Measurements from ENCODE around the gene RHCG.
"Not testable (repeated sequence)": the region's sequence is repeated elsewhere in the genome, so short reads cannot be mapped to it uniquely, and the experiment has no call there.

Gene RHCG

DNA sequence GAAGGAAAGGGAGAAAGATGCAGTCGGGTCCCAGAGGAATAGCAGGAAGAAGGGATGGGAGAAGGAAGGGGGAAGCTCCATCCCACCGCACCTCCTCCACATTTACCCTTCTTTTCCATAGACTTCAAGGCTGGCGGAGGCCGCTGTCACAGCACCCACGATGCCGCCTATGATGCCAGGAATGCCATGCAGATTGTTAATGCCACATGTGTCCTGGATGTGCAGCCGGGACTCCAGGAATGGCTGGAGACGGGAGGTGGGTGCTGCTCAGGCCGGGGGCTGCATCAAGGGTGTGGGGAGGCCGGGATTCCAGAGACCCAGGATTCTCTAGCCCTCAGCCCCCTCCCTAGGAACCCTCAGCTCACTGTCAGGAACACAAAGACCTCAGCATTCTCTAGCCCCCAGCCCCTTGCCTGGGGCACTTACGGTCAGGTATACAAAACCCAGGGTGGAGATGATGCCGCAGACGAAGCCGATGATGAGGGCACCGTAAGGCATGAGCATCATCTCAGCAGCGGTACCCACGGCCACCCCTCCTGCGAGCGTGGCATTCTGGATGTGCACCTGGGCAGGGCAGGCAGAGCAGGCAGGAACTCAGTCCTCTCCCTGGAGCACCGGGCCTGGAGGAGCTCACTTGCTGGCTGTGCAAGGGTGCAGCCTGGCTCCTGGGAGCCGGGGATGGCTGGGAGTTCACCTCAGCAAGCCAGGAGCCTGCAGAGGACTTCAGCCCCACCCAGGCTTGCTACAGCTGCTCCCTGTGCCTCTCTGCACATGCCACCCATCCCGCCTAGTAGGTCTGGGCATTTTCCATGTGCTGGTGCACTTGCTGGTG is 18.8 kb downstream of the RHCG start:
- no peak for DNase-seq (ENCODE audit: low read depth)

DNA sequence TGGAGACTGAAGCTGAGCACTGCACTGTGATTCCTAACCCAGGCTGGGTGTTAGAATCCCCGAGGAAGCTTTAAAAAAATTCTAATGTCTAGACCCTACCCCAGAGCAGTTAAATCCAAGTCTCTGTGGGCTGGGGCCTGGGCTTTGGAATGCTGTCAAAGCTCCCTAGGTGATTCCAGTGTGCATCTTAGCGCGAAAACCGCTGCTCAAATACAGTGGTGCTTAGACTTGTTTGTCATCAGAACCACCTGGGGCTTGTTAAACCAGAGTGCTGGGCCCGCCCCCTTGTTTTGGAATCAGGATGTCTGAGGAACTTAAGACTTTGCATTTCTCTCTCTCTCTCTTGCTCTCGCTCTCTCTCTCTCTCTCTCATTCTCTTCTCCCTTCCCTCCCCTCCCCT is 20.7 kb downstream of the RHCG start:
- no peak for DNase-seq (ENCODE audit: low read depth)

DNA sequence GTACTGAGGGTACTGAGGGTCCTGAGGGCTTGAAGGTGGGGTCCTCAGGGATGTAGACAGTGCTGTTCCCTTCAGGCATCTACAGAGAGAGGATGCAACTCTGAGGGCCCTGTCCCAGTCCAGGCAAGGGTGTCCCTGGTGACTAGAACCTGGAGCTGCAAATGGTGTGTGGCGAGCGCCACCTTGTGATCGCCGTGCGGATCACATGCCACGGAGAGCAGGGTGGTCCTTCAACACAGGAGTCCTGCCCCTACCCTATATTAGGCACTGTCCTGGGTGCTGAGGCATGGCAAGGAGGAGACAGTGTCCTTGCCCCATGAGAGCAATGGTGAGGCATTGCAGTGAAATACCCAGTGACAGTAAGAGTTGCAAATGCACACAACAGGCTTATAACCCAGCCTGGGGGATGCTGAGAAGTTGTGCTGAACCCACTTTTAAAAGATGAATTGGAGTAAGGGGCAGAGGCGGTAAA is 23.6 kb downstream of the RHCG start:
- DNase-seq (ENCODE audit: low read depth) = no peak

DNA sequence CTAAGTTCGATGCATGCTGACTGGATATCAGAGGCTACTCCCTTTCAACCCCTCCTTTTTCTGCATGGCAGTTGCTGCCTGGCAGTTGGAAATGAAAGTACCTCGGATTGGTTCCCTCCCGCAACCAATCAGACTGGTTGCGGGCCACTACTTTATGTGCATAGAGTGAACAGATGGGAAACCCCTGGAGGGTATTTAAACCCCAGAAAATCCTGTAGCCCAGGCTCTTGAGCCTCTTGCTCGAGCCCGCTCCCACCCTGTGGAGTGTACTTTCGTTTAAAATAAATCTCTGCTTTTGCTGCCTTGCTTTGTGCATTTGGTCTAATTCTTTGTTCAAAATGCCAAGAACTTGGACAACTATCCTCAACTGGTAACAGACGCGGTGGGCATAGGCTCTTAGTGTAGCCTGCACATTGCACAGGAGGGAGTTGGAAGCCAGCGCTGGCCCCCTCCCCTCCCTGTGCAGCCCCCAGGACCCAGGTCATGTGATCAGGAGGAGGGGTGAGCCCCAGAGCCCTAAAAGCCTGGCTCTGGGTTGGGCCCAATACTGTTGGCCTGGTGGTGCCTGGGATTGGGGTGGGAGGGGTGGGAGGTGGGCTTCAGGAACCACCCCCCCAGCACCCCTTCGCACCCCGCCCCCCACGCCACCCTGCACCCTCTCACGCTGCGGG is 26.8 kb downstream of the RHCG start:
- DNase-seq (ENCODE audit: low read depth) = no peak

DNA sequence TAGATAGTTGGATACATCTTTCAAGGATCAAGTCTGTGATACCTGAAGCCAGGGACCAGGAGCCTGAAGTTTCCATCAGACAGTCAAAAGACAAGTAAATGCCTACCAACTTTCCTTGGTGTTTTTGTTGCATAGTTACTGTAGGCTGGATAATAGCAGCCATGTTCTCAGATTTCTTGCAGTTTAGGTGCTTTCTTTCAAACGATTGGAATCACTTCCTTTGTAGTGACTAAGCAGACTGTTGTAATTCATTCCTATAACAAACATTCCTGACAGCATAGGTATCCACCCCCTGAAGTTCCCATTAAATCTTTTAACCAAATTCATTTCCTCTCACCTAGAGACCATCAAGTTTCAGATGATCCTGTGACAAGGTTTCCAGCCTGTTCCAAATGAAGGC is 27.6 kb downstream of the RHCG start:
- not testable (repeated sequence) for DNase-seq (ENCODE audit: low read depth)

DNA sequence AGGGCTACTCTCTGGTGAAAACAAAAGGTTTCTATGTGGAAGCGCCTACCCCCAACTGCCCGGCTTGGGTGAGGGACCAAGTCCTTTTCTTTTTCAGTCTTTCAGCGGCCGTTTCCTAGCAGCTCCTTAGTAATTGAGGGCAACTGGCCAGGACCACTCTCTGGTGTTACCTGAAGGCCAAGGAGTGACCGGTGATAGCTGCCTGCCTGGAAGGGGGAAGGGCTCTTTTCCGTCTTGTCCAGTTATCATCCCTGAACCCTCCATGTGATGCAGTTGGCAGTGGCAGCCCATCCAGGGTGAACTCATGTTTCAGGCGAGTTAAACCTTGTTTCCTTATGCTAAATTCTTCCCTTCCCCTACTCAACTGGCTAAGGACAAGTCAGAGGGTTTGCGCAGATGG is 33.3 kb downstream of the RHCG start:
- DNase-seq (ENCODE audit: low read depth) = no peak

DNA sequence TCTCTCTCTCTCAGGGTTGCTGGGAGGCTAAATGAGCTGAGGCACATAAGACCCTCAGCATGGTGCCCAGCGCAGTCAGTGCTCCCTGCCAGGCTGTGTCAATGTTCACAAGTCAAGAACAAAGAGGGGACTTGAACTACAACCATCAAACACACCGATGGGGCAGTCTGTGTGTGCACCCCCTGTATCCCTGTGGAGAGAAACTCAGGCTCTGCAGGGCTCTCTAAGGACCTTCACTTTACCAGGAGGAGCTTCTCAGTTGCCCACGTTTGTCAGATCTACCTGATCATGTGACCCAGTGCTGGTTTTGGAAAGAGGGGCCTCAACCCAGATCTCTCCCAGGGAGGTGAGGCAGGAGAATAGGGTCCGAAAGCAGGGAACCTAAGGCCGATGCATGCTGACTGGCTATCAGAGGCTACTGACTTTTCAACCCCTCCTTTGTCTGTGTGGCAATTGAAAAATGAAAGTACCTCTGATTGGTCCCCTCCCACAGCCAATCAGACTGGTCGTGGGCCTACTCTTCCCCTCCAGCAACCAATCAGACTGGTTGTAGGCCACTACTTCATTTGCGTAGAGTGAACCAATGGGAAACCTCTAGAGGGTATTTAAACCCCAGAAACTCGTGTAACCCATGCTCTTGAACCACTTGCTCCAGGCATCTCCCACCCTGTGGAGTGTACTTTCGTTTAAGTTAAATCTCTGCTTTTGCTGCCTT is 34.0 kb downstream of the RHCG start:
- no peak for DNase-seq (ENCODE audit: low read depth)

DNA sequence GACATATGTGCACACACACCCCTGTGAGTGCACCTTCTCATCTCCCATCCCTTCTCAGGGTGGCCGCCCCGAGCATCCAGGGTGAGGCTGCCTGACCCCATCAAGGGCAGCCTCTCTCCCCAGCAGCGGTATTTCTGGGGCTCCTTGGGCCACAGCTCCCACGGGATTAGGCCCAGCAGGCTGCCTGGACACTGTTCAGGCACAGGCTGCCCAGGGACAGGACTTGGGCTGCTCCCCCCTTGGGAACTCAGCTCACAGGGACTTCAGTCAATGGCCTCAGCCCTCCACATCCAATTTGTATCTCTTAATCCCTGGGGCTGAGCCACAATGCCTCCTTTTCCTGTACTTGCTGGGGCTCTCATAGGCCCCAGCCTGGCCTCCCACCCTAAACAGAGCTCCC is 35.0 kb downstream of the RHCG start:
- no peak for DNase-seq (ENCODE audit: low read depth)

DNA sequence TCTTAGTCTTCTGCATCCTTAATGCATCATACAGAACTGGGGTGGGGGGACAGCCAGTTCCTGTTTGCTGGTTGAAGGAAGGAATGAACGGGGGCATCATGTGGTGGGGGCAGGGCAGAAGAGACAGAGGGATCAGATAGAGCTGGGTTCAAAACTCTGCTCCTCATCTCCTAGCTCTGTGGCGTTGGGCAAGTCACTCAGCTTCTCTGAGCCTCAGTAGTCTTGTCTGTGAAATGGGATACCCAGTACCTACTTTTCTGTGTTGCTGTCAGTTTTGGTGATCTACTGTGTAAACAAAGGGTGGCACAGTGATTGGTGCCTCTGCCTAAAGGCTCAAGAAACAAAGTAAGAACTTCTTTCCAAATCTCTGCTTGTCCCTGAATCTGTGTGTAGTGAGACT is 36.3 kb downstream of the RHCG start:
- no peak for DNase-seq (ENCODE audit: low read depth)

DNA sequence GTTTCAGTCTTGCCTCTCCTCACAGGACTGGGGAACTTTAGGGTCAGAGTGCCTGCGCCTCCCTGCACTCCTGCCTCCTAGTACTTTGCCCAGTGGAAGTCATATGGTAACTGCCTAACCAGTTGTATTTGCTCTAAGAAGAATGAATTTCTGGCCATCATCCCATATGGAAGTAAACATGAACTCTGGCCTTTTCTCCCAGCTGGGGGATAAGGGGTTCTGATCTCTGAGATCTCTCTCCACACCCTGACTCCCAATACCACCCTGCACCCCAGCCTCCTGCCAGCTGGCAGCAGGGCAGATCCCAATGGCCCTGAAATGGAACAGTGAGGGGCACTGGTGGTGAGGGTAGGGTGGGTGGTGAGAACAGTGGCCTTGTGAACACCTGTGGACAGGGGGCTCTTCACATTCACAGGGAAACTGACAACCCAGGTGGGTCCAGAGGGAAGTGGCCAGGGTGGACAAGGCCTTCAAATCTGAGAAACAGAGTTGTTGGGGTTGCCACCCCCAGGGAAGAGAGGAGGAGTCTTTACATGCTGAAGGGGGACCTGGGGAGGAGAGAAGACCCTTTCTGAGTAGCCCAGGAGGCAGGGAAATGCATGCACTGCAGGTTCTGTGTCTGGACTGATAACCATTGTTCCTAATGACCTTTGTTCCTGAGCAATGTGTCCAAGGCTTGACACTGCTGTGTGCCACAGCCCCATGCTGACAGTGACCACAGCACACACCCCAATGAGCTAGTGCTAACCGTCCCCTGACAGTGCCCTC is 36.9 kb downstream of the RHCG start:
- DNase-seq (ENCODE audit: low read depth) = no peak

DNA sequence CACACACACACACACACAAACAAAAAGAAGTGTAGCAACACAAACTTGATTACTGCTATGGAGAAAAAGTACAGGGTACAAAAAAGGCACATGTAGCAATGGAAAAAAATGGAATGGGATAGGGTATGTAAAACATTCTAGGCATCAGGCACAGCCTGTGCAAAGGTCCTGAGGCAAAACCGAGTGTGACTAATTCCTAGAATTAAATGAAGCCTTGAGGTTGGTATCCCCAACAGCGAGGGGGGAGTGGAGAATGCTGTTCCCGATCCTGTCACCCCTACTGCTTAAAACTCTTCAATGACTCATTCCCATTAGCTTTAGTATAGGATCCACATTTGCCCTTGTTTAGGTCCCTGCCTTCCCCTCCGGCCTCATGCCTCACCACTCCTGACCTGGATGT is 37.9 kb downstream of the RHCG start:
- DNase-seq (ENCODE audit: low read depth) = no peak

DNA sequence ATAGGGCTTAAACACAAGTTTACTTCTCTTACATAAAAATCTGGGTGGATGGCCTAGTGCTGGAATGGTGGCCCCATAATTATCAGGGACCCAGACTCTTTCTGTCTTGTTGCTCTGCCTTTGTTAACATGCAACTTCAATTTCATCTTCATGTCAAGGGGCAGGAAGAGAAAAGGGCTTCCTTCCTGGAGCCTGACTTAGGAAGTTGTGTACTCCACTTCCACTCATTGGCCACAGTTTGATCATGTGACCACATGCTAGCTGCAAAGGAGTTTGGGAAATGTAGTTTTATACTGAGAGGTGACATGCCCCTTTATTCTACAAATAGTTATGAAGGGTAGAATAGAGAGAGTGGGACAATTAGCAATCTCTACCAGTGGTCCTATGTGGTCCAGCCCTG is 39.3 kb downstream of the RHCG start:
- DNase-seq (ENCODE audit: low read depth) = no peak

DNA sequence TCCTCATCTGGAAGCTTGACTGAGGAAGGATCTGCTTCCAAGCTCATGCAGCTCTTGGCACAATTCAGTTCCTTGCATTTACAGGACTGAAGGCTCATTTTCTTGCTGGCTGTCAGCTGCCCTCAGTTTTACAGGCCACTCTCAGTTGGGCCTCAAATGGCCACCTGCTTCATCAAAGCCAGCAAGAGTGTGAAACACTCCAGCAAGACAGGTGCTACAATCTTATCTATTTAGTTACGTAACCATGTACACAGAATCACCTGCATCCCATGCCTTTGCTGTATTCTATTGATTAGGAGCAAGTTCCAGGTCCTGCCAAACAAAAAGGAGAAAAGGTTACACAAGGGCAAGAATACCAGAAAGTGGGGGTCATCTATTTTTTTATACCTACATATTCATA is 40.8 kb downstream of the RHCG start:
- no peak for DNase-seq (ENCODE audit: low read depth)

DNA sequence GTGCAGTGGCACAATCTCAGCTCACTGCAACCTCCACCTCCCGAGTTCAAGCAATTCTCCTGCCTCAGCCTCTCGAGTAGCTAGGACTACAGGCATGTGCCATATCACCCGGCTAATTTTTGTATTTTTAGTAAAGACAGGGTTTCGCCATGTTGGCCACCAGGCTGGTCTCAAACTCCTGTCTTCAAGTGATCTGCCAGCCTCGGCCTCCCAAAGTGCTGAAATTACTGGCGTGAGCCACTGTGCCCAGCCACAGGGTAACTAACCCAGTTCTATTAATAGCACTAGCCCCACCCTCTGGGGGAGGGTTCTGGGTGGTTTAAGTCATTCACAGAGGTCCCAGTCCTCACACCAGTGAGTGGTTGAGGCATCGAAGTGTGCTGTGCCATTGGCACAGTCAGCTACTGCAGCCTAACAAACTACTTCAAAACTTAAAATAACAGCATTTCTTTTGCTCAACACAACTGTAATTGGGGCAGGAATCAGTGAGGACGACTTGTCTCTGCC is 44.0 kb downstream of the RHCG start:
- no peak for DNase-seq (ENCODE audit: low read depth)

DNA sequence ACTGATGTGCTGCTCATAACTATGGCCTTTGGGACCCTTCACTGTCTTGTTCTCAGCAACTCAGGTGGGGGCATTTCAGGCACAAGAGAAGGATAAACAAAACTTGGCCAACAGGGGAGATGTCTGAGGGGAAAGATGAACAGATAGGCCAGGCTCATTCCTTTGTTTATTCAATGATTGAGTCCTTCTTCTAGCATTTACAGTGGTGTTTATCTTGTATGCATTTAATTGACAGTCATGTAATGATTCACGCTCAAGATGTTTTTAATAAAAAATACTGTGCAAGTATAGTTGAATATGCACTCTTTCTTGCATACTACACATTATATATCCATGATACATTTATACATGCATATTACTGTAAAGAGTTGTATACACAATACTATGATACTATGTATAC is 44.5 kb downstream of the RHCG start:
- DNase-seq (ENCODE audit: low read depth) = no peak

DNA sequence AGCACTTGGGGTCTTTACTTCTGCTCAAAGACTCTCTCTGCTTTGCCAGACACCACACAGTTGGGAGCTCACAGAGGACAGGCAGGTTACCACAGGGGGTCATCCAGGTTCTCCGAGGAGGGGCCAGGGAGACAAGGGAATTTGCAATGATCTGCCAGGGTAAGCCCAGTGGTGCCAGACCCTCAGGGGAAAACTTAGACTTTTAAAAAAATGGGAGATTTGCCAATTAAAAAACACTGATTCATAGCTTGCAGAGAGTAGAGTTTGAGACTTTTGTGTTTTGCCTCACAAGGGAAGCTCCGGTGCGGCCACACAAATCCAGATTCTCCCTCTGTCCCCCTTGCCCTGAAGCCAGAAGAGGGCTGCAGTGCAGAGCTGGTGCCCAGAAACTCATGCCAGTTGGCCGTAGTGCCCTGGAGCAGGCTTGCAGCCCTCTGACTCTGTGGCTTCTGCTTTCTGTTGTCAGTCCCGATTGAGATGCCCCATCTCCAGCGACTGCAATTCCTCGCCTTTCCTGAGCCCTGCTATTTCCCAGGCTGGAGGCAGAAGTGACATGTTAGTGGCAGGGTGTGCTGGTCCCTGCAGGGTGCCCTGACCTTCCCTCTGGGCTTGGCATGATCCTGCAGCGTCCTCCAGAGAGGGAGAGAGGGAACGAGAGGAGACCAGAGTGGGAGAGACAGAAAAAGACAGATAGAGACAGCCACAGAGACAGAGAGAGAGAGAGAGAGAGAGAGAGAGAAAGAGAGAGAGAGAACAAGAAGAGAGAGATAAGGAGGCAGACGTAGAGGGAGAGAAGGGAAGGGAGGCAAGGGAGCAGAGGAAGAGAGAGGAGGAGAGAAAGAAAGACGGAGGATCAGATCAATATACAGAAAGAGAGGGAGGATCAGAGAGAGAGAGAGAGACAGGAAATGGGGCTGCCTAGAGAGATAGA is 46.0 kb downstream of the RHCG start:
- no peak for DNase-seq (ENCODE audit: low read depth)

DNA sequence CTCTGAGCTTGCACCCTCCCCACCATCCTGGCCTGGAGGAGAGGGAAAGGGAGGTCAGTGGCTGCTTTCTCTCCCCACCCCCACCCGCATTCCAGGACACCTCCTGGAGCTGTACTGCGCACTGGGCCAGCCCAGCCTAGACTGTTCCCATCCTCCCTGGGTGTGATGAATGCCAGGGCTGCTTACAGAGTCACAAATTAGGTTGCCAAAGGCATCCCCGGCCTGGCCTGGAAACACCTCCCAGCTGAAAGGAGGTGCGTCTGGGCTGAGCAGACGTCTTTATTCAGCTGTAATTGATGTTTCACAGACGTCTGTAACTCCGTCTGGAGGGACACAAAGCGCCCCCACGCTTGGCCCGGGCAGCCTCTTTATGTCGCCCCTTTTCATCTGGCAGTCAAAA is 47.6 kb downstream of the RHCG start:
- DNase-seq (ENCODE audit: low read depth) = no peak

DNA sequence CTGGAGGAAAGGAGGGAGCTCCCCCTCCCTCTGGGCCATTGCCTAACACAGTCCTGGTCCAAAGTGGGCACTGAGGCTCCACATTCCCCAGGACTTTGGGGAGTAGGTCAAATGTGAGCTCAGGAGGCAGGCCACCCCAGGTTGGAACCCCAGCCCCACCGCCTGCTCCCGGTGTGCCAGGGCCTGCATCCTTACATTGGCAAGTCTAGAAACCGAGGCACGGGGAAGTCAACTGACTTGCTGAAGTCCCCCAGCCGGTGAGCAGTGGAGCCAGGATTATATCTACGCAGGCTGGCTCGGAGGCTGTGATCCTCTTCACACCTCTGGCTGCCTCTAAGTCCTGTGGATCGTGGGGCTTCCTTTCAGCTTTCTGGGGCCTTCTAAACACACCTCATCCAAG is 48.7 kb downstream of the RHCG start:
- DNase-seq (ENCODE audit: low read depth) = no peak

DNA sequence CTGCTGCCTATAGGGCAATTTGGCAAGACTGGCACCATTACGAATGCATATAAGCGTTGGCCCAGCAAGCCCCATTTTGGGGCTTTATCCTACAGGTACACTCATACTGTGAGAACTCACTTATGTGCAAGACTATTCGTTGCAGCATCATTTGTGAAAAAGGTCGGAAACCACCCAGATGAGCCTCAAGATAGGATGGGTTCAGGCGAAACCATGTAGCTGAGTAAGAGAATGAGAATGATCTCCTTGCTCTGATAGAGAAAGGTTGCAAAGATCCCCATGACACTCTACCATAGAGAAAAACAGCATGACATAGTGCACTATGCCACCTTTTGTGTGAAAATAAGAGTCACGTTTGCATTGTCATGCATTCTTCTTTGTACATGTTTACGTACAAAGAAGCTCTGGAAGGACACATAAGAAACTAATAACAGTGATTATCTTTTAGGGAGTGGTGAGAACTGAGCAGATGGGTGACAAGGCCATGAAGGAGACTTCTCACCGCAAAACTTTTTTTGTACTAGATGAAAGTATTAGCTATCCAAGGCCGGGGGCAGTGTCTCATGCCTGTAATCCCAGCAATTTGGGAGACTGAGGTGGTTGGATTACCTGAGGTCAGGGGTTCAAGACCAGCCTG is 50.0 kb downstream of the RHCG start:
- DNase-seq (ENCODE audit: low read depth) = no peak

DNA sequence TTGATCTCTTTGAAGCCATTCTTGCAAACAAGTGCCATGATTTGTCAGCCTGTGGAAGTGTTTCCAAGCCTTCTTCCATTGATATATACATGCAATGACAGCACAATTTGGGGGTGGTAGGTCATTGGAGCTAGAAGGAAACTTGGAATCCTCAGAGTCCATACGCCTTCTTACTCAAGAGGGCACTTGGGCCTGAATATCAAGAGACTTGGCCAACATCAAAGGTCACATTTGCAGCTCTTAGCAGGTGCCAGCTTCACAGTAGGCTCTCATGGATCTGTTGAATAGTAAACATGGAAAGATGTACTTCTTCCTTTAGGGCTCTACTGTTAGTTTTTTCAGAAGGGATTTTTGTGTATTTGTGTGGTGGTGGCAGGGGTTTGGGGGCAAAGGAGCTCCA is 50.9 kb downstream of the RHCG start:
- no peak for DNase-seq (ENCODE audit: low read depth)
